Stomach (tissue), 4 donors: ENCODE data around the gene EXOC4.

Experiments
- CTCF ChIP-seq, 7 experiments: fragments of 450-650 bp in 4 of 7; fragments of 200-600 bp in 3 of 7; sonication (generic) in 3 of 7; IDR thresholded peaks; one replicate each; pipeline ENCODE4 v1.5.1; 2016 to 2019; ENCODE audit warnings: antibody characterized with exemption in 7 of 7, control low read depth in 2 of 7, mild to moderate bottlenecking in 1 of 7
- EP300 ChIP-seq: sonication (generic); formaldehyde crosslinking; IDR thresholded peaks from one replicate; pipeline ENCODE4 v1.6.1; 2017; ENCODE audit warnings: antibody characterized with exemption
- POLR2AphosphoS5 ChIP-seq, 3 donors: sonication (generic); formaldehyde crosslinking; IDR thresholded peaks; one replicate each; pipeline ENCODE4 v1.6.1; 2016; ENCODE audit warnings: antibody characterized with exemption in 3 of 3

GRCh38 chr7:133962646-133963045, 709.8 kb downstream of the EXOC4 start:
- TF ChIP-seq EP300: no peak
- no peak for TF ChIP-seq CTCF (IDR thresholded peaks at IDR 0.05)
- no peak for TF ChIP-seq POLR2AphosphoS5 (IDR thresholded peaks at IDR 0.05)
